GM23248 (cell line): ENCODE results near the gene ZSCAN30. TPM values are rescaled to one million over a fixed set of nuclear protein-coding genes. Genes with fewer than 3 reads are reported as not detected.
"Not testable (repeated sequence)": the region's sequence is repeated elsewhere in the genome, so short reads cannot be mapped to it uniquely, and the experiment has no call there.

Experiments used
- DNase-seq: peaks from one replicate; pipeline ENCODE4 v3.0.0-alpha.2; 2015
- H2AFZ ChIP-seq: fragments of 200-600 bp; sonication (generic); 2 replicates; pipeline ENCODE4 v1.6.1; 2016; ENCODE audit warnings: antibody characterized with exemption
- H3F3A ChIP-seq: fragments of 200-600 bp; sonication (generic); 2 replicates; pipeline ENCODE4 v1.6.1; 2016; ENCODE audit warnings: mild to moderate bottlenecking, antibody characterized with exemption, mixed run types; ENCODE audit not compliant: insufficient read depth
- H3K27ac ChIP-seq: fragments of 200-600 bp; sonication (generic); 2 replicates; pipeline ENCODE4 v1.5.1; 2016; ENCODE audit warnings: mild to moderate bottlenecking
- H3K27me3 ChIP-seq: fragments of 200-600 bp; sonication (generic); replicated peaks from 2 replicates; pipeline ENCODE4 v1.6.1; 2016; ENCODE audit warnings: mild to moderate bottlenecking; ENCODE audit not compliant: insufficient read depth
- H3K36me3 ChIP-seq: fragments of 200-600 bp; sonication (generic); 2 replicates; pipeline ENCODE4 v1.6.1; 2016; ENCODE audit warnings: low read depth, mild to moderate bottlenecking
- H3K4me1 ChIP-seq: fragments of 200-600 bp; sonication (generic); 2 replicates; pipeline ENCODE4 v1.6.1; 2016; ENCODE audit warnings: mild to moderate bottlenecking; ENCODE audit not compliant: insufficient read depth
- H3K4me2 ChIP-seq: fragments of 200-600 bp; sonication (generic); one replicate; pipeline ENCODE4 v1.6.1; 2016; ENCODE audit warnings: mild to moderate bottlenecking; ENCODE audit not compliant: unreplicated experiment
- H3K4me3 ChIP-seq: fragments of 200-600 bp; sonication (generic); 2 replicates; pipeline ENCODE4 v1.5.1; 2016; ENCODE audit warnings: mild to moderate bottlenecking
- H3K79me2 ChIP-seq: fragments of 200-600 bp; sonication (generic); 2 replicates; pipeline ENCODE4 v1.6.1; 2016; ENCODE audit warnings: mild to moderate bottlenecking; ENCODE audit not compliant: insufficient read depth
- H3K9ac ChIP-seq: fragments of 200-600 bp; sonication (generic); 2 replicates; pipeline ENCODE4 v1.6.1; 2016; ENCODE audit warnings: mild to moderate bottlenecking
- H3K9me2 ChIP-seq: fragments of 200-600 bp; sonication (generic); 2 replicates; pipeline ENCODE4 v1.6.1; 2016; ENCODE audit warnings: mixed run types, mild to moderate bottlenecking, moderate library complexity; ENCODE audit not compliant: insufficient read depth
- H3K9me3 ChIP-seq: fragments of 200-600 bp; sonication (generic); one replicate; pipeline ENCODE4 v1.6.1; 2017; ENCODE audit warnings: low read depth
- H4K20me1 ChIP-seq: fragments of 200-600 bp; sonication (generic); 2 replicates; pipeline ENCODE4 v1.6.0; 2016; ENCODE audit not compliant: insufficient read depth
- EZH2 ChIP-seq: fragments of 200-600 bp; sonication (generic); IDR thresholded peaks from 2 replicates; pipeline ENCODE4 v1.6.1; 2018; ENCODE audit warnings: antibody characterized with exemption, mild to moderate bottlenecking; ENCODE audit not compliant: insufficient read depth, poor library complexity, severe bottlenecking
- EZH2phosphoT487 ChIP-seq: fragments of 200-600 bp; sonication (generic); IDR thresholded peaks from 2 replicates; pipeline ENCODE4 v1.6.1; 2018; ENCODE audit warnings: antibody characterized with exemption, moderate library complexity, mild to moderate bottlenecking, low read depth; ENCODE audit not compliant: insufficient read depth
- WGBS, 2 experiments: methylation state at CpG; one replicate each; pipeline ENCODE4 v1.1.6; 2015 to 2017; ENCODE audit warnings: low lambda C conversion rate in 2 of 2, low coverage in 1 of 2; ENCODE audit errors: missing lambda C conversion rate in 2 of 2; 5-methylcytosine and 5-hydroxymethylcytosine counted together
- in situ Hi-C: fragments of 300-500 bp; cut with MboI; formaldehyde crosslinking; loops from 2 replicates; pipeline ENCODE4 v1.15.0; 2020
- polyA plus RNA-seq: library from polyadenylated mRNA; unstranded; fragments of >200 nt; fragmentation: Nextera tagmentation; extraction: Ambion mirVana; gene quantifications from 2 replicates; pipeline ENCODE4 v1.2.1, GENCODE V29; 2016
- total RNA-seq: library from RNA; depleted of rRNA; stranded (reverse); fragments of >200 nt; shearing (Covaris generic); gene quantifications from 2 replicates; pipeline ENCODE4 v1.2.3, GENCODE V29; 2014

The ZSCAN30 gene
- total and polyA plus RNA-seq, 2 experiments from 2014 or later, result 13.7 to 21.3 TPM

DNA sequence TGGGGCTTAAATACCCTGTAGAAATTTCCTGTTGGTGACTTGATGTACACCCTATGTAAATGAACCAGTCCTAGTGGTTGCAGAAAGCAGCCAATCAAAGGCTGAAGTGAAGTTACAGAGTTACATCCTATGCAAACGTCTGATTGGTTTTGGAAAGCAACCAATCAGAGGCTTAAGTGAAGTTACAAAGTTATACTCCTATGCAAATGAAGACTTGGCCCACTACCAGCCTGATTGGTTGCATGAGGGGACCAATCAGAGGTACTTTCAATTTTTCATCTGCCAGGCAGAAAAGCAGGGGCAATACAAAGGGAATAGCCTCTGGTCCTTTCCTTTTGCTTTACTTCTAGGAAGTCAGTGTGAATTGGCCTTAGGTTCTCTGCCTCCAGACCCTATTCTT lies 62.8 kb downstream of the ZSCAN30 start:
- Histone ChIP-seq H3K9me2 (no peaks in the 10 kb centered on the region), H3F3A (no peaks in the 10 kb centered on the region), H3K4me3 (no peak overlapping the region), H3K4me2 (no peak overlapping the region), H4K20me1 (no peaks in the 10 kb centered on the region), H3K9me3 (no peaks in the 10 kb centered on the region), H3K4me1 (no peaks in the 10 kb centered on the region), H3K79me2 (no peaks in the 10 kb centered on the region), H3K27me3 (no peaks in the 10 kb centered on the region), H3K9ac (no peak overlapping the region), H3K27ac (no peak overlapping the region), H2AFZ (no peak overlapping the region; the same call in 1 of the 2 replicates), H3K36me3 (no peaks in the 10 kb centered on the region)
- no peak for DNase-seq
- TF ChIP-seq EZH2phosphoT487, result no peak
- no peak for TF ChIP-seq EZH2
- 36 to 65% methylated on average over 1 of the region's 1 CpG for WGBS, 2 experiments
- in situ Hi-C loops, result loop anchor here (25.0 kb wide), 1 partner anchor 735 kb away; the partner anchor contains the start of gene RMP24

DNA sequence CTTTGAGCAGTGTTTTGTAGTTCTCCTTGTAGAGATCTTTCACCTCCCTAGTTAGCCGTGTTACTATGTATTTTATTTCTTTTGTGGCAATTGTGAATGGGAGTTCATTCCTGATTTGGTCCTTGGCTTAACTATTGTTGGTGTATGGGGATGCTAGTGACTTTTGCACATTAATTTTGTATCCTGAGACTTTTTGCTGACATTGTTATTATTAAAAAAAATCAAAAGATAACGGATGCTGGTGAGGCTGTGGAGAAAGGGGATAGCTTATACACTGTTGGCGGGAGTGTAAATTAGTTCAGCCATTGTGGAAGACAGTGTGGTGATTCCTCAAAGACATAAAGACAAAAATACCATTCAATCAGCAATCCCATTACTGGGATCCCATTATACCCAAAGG lies 66.2 kb downstream of the ZSCAN30 start:
- no peaks in the 10 kb centered on the region for H3K36me3 ChIP-seq
- no peak for DNase-seq
- peaks cover 8% of the 10 kb centered on the region; the same call in 1 of the 2 replicates for H3K4me1 ChIP-seq
- no peaks in the 10 kb centered on the region for H3K9me2 ChIP-seq
- no peak overlapping the region for H2AFZ ChIP-seq
- no peaks in the 10 kb centered on the region for H3K27me3 ChIP-seq
- no peaks in the 10 kb centered on the region for H3F3A ChIP-seq
- no peaks in the 10 kb centered on the region for H3K9me3 ChIP-seq
- TF ChIP-seq EZH2phosphoT487 (no peak), EZH2 (no peak)
- in situ Hi-C loops, result no loop called here
- H4K20me1 ChIP-seq, result no peaks in the 10 kb centered on the region
- 58 to 66% methylated on average over 3 of the region's 3 CpGs for WGBS, 2 experiments
- H3K9ac ChIP-seq, result no peak overlapping the region
- H3K79me2 ChIP-seq, result no peaks in the 10 kb centered on the region
- H3K4me2 ChIP-seq, result no peak overlapping the region
- H3K4me3 ChIP-seq, result no peak overlapping the region
- H3K27ac ChIP-seq, result no peak overlapping the region

DNA sequence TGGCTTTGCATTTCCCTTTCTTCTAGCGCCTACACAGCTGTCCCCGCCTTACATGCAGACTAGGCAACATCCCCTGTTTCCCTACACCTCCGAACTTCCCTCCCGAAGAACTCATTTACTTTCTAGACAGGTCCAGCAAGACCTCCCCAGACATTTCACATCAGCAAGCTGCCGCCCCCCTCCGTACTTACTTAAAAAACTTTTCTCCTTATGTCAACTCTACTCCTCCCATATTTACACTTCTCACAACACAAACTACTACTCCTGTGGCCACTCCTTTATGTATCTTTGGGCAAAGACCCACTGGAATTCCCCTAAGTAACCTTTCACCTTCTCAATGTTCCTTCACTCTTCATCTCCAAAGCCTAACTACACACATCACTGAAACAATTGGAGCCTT lies 69.6 kb downstream of the ZSCAN30 start:
- H3K4me2 ChIP-seq, result no peak overlapping the region
- DNase-seq, result no peak
- no peak overlapping the region for H2AFZ ChIP-seq
- no peak overlapping the region for H3K27ac ChIP-seq
- TF ChIP-seq EZH2phosphoT487, result no peak
- TF ChIP-seq EZH2, result no peak
- no peaks in the 10 kb centered on the region for H3K36me3 ChIP-seq
- H3K4me1 ChIP-seq, result peaks cover 8% of the 10 kb centered on the region; the same call in 1 of the 2 replicates
- in situ Hi-C loops, result no loop called here
- no peaks in the 10 kb centered on the region for H3F3A ChIP-seq
- no peak overlapping the region for H3K4me3 ChIP-seq
- no peak overlapping the region for H3K9ac ChIP-seq
- no peaks in the 10 kb centered on the region for H4K20me1 ChIP-seq
- H3K9me3 ChIP-seq, result no peaks in the 10 kb centered on the region
- H3K27me3 ChIP-seq, result no peaks in the 10 kb centered on the region; the same call in 1 of the 2 replicates
- WGBS, 2 experiments, result 76 to 78% methylated on average over 6 of the region's 6 CpGs
- no peaks in the 10 kb centered on the region for H3K79me2 ChIP-seq
- no peaks in the 10 kb centered on the region for H3K9me2 ChIP-seq

DNA sequence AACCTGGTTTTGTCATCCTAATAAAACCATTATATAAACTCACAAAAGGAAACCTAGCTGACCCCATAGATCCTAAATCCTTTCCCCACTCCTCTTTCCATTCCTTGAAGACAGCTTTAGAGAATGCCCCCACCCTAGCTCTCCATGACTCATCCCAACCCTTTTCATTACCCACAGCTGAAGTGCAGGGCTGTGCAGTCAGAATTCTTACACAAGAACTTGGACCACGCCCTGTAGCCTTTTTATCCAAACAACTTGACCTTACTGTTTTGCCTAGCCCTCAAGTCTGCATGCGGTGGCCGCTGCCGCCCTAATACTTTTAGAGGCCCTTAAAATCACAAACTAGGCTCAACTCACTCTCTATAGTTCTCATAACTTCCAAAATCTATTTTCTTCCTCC lies 70.7 kb downstream of the ZSCAN30 start:
- H3K36me3 ChIP-seq, H3K79me2 ChIP-seq, H3K27me3 ChIP-seq, H3K4me1 ChIP-seq, H4K20me1 ChIP-seq, H3K4me3 ChIP-seq, H3K9ac ChIP-seq, H3F3A ChIP-seq, H3K9me3 ChIP-seq, in situ Hi-C loops, H3K27ac ChIP-seq, H3K9me2 ChIP-seq: not testable (repeated sequence)
- Histone ChIP-seq H2AFZ (0 out of 2 replicates have a peak overlapping the region, but pooled peaks have one; percentile 35), H3K4me2 (peak overlapping the region; percentile 57)
- 7 to 13% methylated on average over 4 of the region's 4 CpGs for WGBS, 2 experiments
- DNase-seq, result peak; percentile 58

DNA sequence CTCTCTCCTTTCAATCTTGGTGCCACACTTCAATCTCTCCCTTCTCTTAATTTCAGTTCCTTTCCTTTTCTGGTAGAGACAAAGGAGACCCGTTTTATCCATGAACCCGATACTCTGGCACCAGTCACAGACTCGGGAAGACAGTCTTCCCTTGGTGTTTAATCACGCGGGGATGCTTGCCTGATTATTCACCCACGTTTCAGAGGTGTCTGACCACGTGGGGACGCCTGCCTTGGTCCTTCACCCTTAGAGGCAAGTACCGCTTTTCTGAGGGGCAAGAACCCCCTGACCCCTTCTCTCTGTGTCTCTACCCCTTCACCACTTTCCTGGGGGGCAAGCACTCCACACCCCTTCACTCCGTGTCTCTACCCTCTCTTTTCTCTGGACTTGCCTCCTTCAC lies 73.4 kb downstream of the ZSCAN30 start:
- H3K79me2 ChIP-seq, in situ Hi-C loops, H3K27ac ChIP-seq, H3K4me1 ChIP-seq, H3K9me2 ChIP-seq, H3K9me3 ChIP-seq, H3F3A ChIP-seq, DNase-seq, H3K9ac ChIP-seq, H3K27me3 ChIP-seq, H3K36me3 ChIP-seq, H3K4me3 ChIP-seq, H4K20me1 ChIP-seq, H3K4me2 ChIP-seq, H2AFZ ChIP-seq: not testable (repeated sequence)
- WGBS, 2 experiments, result 78% methylated on average over 10 of the region's 10 CpGs
